GM20000 (cell line): ENCODE data around the gene OR4M2.
"Not testable (repeated sequence)": the region's sequence is repeated elsewhere in the genome, so short reads cannot be mapped to it uniquely, and the experiment has no call there.

Experiments
- DNase-seq: peaks from one replicate; pipeline ENCODE4 v3.0.0; 2012; ENCODE audit warnings: low spot score

OR4M2 gene, protein sequence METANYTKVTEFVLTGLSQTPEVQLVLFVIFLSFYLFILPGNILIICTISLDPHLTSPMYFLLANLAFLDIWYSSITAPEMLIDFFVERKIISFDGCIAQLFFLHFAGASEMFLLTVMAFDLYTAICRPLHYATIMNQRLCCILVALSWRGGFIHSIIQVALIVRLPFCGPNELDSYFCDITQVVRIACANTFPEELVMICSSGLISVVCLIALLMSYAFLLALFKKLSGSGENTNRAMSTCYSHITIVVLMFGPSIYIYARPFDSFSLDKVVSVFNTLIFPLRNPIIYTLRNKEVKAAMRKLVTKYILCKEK

DNA sequence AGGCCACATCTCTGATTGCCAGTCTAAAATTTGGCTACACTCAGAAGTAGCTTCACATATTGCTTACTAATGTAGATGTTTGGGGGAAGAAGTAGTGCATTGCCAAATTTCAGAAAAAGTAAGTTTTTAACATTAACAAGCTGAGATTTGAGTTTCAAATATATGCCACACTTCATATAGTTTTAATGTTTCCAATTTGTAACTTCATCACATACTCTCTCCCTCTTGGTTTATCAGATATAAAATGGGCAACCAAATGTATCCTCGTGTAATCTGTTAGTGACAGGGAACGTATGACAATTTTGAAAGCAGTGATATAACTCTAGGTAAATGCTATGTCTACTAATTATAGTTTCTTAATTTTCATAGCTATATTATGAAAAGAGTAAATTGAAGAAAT, at the start of gene OR4M2:
Gene OR4M2 (plus strand): TSS at position 301 of the 400 bp plus-strand sequence. CDS start 98 bp downstream, at position 399.
- DNase-seq, result not testable (repeated sequence)

DNA sequence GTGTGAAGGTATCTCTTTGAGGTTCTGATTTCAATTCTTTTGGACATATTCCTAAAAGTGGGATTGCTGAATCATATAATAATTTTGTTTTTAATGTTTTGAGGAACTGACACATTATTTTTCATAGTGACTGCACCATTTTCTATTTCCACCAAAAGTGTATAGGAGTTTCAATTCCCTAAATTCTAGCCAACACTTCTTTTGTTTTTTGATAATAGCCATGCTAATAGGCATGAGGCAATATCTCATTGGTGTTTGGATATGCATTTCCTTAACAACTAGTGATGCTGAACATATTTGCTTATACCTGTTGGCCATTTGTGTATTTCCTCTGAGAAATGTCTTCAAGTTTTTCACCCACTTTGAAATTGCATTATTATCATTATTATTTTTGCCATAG, 11.1 kb upstream of the OR4M2 start:
- DNase-seq, result not testable (repeated sequence)

DNA sequence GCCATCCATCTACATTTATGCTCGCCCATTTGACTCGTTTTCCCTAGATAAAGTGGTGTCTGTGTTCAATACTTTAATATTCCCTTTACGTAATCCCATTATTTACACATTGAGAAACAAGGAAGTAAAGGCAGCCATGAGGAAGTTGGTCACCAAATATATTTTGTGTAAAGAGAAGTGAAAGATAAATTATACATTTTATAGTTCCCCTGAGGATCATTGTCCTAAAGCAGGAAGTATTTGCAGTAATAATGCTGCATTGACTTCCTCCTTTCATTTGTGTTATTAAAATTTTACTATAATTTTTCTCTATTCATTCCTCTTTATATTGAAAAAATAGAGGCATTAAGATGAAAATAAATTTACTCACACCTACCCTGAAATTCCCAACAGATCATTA, 1.1 kb downstream of the OR4M2 start:
- DNase-seq, result not testable (repeated sequence)

DNA sequence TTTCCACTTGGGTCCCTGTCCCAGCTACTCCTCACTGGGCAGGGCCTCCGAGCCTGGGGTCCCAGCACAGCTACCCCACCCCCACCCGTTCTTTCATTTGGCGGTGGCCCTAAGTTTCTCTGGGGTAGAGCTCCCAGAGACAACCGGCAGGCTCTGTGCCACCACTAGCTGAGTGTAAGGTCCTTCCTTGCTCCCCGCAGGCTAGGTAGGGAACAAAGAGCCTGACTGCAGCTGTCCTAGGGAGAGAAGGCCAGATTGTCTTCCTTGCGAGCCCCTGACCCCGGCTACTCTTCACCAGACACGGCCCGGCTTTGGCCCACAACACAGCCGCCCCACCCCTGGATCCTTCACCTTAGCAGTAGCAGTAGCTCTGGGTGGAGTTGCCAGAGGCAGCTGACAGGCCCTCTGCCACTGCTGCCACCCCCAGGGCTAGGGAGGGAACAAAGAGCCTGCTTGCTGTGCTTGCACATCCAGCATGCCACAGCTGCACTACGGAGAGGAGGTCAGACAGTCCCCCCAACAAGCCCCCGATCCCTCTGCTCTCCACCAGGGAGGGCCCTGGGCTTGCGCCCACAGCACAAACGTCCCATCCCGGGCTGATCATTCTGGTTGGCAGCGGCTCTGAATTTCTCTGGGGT, 18.4 kb downstream of the OR4M2 start:
- DNase-seq, result not testable (repeated sequence)

DNA sequence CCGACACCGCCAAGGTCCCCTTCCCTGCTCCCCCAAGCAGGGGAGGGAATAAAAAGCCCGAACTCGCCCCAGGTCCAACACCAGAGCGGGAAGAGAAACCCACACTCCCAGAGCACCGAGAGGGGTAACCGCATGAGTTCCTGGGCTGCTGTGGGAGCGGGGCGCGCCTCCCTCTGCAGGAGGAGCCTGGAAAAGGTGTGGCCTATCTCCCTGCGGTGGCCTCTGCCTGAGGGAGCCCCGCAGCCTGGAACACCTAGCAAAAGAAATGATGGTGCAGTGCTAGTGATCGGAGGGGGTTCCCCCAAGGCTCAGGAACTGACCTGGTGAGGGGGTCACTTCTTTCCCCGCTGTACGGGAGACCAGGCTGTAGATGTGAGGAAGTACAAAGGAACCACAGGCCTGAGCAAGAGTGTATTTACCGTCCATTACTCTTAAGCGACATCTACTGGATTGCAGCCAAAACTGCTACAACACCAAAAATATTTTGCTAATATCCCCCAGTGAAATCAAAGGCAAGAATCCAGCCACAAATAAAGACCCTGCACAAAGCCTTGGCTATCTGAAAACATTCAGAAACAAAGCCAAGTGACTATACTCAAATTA, 19.1 kb downstream of the OR4M2 start:
- DNase-seq, result not testable (repeated sequence)

DNA sequence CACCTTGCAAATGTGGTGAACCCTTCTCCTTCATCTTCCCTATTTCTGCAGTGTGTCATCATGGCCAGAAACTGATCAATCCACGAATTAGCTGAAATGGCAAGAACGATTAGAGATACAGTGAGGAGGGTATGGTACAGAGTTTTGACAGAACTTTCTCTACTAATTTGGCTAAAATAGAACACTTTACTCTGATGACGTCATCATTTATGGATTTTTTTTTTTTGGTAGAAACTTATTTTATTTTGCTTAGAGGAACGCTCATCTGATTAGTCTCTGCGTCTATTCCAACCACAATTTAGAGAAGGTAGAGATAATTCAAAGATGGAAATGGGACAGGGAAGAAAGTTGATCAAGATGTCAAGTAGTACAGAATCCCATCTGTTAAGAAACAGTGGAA, 41.7 kb downstream of the OR4M2 start:
- DNase-seq, result not testable (repeated sequence)
